Glutamatergic neuron (in vitro differentiated cells): ENCODE data around the gene DMXL1. TPM values are rescaled to one million over a fixed set of nuclear protein-coding genes. Genes with fewer than 3 reads are reported as not detected.

Experiments used
- DNase-seq: peaks from one replicate; pipeline ENCODE4 v3.0.0; 2022
- H3K27ac Mint-ChIP-seq: one replicate; pipeline ENCODE4 v1.8.0; 2020; ENCODE audit warnings: mild to moderate bottlenecking, mixed read lengths, inconsistent platforms; ENCODE audit not compliant: unreplicated experiment
- H3K27me3 Mint-ChIP-seq: one replicate; pipeline ENCODE4 v1.8.0; 2020; ENCODE audit warnings: mild to moderate bottlenecking, moderate library complexity, mixed read lengths, inconsistent platforms; ENCODE audit not compliant: unreplicated experiment
- H3K36me3 Mint-ChIP-seq: one replicate; pipeline ENCODE4 v1.8.0; 2020; ENCODE audit warnings: mild to moderate bottlenecking, mixed read lengths, inconsistent platforms; ENCODE audit not compliant: unreplicated experiment
- H3K4me1 Mint-ChIP-seq: one replicate; pipeline ENCODE4 v1.8.0; 2020; ENCODE audit warnings: mild to moderate bottlenecking, low read depth, mixed read lengths, inconsistent platforms; ENCODE audit not compliant: unreplicated experiment
- H3K4me3 Mint-ChIP-seq: one replicate; pipeline ENCODE4 v1.8.0; 2020; ENCODE audit warnings: mild to moderate bottlenecking, mixed read lengths, inconsistent platforms; ENCODE audit not compliant: unreplicated experiment
- H3K9me3 Mint-ChIP-seq: one replicate; pipeline ENCODE4 v1.8.0; 2020; ENCODE audit warnings: mild to moderate bottlenecking, moderate library complexity, mixed read lengths, inconsistent platforms; ENCODE audit not compliant: unreplicated experiment
- CTCF ChIP-seq: fragments of 200-600 bp; sonication (generic); IDR thresholded peaks from one replicate; pipeline ENCODE4 v1.5.0; 2021; ENCODE audit not compliant: partially characterized antibody, unreplicated experiment
- total RNA-seq: library from RNA; stranded (reverse); fragmentation: NEBNext Ultra II Directional; extraction: Animal tissue kit (Norgen Biotek cat#: 25700); gene quantifications from one replicate; pipeline ENCODE4 v1.2.1, GENCODE V29; 2021; ENCODE audit not compliant: unreplicated experiment

DMXL1 gene
- total RNA-seq, 1 donor from 2014 or later: 24.2 TPM

DNA sequence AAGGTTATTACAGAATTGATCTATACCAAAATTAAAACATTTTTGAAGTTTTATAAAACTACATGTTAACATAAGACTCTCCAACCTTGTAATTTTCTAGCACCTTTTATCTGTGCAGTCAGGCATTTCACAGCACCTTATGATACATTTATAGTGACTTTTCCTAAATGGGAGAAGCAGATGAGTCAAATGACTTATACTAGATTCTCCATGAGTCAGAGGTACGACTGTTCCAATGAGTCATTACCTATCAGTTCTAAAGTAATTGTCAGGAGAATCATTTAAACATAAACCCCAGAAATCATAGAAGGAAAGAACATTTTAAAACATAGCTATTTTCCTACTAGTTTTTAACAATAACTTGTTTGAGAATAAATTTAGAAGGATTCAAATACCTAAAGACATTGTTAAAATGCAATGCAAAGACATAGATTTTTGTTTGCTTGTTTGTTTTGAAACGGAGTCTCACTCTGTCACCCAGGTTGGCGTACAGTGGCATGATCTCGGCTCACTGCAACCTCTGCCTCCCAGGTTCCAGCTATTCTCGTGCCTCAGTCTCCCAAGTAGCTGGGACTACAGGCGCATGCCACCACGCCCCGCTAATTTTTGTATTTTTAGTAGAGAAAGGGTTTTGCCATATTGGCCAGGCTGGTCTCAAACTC is 34.7 kb upstream of the DMXL1 start:
- Mint-ChIP-seq H3K4me1 (no peaks in the 10 kb centered on the region), H3K36me3 (no peaks in the 10 kb centered on the region), H3K9me3 (no peaks in the 10 kb centered on the region), H3K27ac (no peak overlapping the region), H3K4me3 (no peak overlapping the region), H3K27me3 (peaks cover 2% of the 10 kb centered on the region)
- no peak for TF ChIP-seq CTCF
- no peak for DNase-seq

DNA sequence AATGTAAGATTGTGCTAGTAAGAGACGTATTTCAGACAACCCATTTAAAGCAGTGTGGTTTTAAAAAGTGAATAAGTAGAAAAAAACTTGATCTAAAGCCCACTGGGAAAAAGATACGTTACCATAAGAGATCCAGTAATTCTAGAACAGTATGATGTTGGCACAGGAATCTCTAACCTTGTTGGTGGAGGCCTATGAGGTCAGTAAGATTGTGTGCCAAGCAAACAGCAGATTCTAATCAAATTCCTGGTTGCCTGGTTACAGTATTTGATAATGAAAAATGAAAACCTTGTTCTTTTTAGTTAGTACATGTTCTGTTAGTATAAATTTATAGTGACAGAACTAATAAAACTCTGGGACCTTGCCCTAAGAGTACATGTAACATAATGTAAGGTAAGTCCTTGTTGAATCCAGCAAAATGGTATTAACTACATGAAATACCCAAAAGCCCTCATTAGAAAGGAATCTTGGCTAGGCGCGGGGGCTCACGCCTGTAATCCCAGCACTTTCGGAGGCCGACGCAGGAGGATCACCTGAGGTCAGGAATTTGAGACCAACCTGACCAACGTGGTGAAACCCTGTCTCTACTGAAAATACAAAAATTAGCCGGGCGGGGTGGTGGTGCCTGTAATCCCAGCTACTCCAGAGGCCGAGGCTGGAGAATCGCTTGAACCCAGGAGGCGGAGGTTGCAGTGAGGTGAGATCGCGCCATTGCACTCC is 33.2 kb upstream of the DMXL1 start:
- no peak for DNase-seq
- Mint-ChIP-seq H3K27me3 (no peaks in the 10 kb centered on the region), H3K4me1 (no peaks in the 10 kb centered on the region), H3K9me3 (no peaks in the 10 kb centered on the region), H3K4me3 (no peak overlapping the region), H3K27ac (no peak overlapping the region), H3K36me3 (no peaks in the 10 kb centered on the region)
- no peak for TF ChIP-seq CTCF

GRCh38 chr5:119048246-119048645 is 22.6 kb upstream of the DMXL1 start:
- DNase-seq: no peak
- no peaks in the 10 kb centered on the region for H3K4me1 Mint-ChIP-seq
- H3K27ac Mint-ChIP-seq: no peak overlapping the region
- no peak for TF ChIP-seq CTCF
- H3K9me3 Mint-ChIP-seq: no peaks in the 10 kb centered on the region
- H3K4me3 Mint-ChIP-seq: no peak overlapping the region
- no peaks in the 10 kb centered on the region for H3K27me3 Mint-ChIP-seq
- H3K36me3 Mint-ChIP-seq: no peaks in the 10 kb centered on the region

DNA sequence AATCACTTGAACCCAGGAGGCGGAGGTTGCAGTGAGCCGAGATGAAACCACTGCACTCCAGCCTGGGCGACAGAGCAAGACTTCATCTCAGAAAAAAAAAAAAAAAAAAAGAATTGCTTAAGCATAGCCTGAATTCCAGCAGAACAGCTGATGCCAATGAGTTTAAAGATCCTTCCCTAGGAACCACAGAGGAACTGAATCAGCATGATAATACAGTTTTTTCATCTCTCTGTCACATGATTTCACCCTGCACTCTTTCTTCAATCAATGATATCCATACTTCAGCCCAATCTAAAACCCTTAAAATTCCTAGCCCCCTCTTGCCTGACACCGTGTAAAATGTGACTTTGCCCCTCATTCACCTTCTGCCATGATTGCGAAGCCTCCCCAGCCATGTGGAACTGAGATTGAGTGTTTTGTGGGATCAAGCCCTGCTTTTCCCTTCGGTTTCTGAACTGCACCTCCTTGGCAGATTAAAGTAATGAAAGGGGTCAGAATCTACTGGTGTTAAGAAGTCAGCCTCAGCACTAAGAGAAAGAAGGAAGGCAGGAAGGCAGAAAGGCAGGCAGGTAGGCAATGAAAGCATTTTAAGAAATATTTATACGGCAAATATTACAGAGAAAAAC is 20.9 kb upstream of the DMXL1 start:
- no peak for DNase-seq
- Mint-ChIP-seq H3K4me1 (no peaks in the 10 kb centered on the region), H3K9me3 (no peaks in the 10 kb centered on the region), H3K36me3 (no peaks in the 10 kb centered on the region), H3K27ac (no peak overlapping the region), H3K4me3 (no peak overlapping the region), H3K27me3 (no peaks in the 10 kb centered on the region)
- TF ChIP-seq CTCF: no peak

GRCh38 chr5:119054101-119054500 is 16.8 kb upstream of the DMXL1 start:
- H3K36me3 Mint-ChIP-seq: no peaks in the 10 kb centered on the region
- H3K4me1 Mint-ChIP-seq: no peaks in the 10 kb centered on the region
- no peak for DNase-seq
- no peaks in the 10 kb centered on the region for H3K27me3 Mint-ChIP-seq
- no peaks in the 10 kb centered on the region for H3K9me3 Mint-ChIP-seq
- no peak overlapping the region for H3K27ac Mint-ChIP-seq
- H3K4me3 Mint-ChIP-seq: no peak overlapping the region
- TF ChIP-seq CTCF: no peak
